K562 (cell line): Measurements from ENCODE around the gene ADD2. TPM values are rescaled to one million over a fixed set of nuclear protein-coding genes. Genes with fewer than 3 reads are reported as not detected.

Experiments
- CEBPG ChIP-seq, 3 experiments: fragments of 200-800 bp in 1 of 3; sonication (Bioruptor generic) in 1 of 3; sonication (generic) in 1 of 3; formaldehyde crosslinking in 1 of 3; IDR thresholded peaks in 2 of 3; conservative IDR thresholded peaks in 1 of 3; 2 replicates each; pipeline versions ENCODE4 v1.6.1 to v1.8.0; 2016 to 2022; ENCODE audit warnings: missing compliant biosample characterization in 2 of 3, missing genetic modification characterization in 2 of 3, mild to moderate bottlenecking in 1 of 3, missing genetic modification reagents in 1 of 3
- CUX1 ChIP-seq: fragments of 200-800 bp; sonication (Bioruptor generic); IDR thresholded peaks from 2 replicates; pipeline ENCODE4 v1.6.1; 2016; ENCODE audit warnings: missing genetic modification characterization, missing compliant biosample characterization
- FOXK2 ChIP-seq, 2 experiments: fragments of 450-650 bp; IDR thresholded peaks in 1 of 2; conservative IDR thresholded peaks in 1 of 2; 2 replicates each; pipeline ENCODE4 v1.6.1; 2016; ENCODE audit warnings: low read depth in 2 of 2, mild to moderate bottlenecking in 1 of 2
- MAFK ChIP-seq: IDR thresholded peaks from 2 replicates; pipeline ENCODE4 v1.6.1; 2011; ENCODE audit warnings: low read length, improper control_type of control experiment
- MECOM ChIP-seq: fragments of 250-450 bp; sonication (Bioruptor Pico); IDR thresholded peaks from 2 replicates; pipeline ENCODE4 v1.8.0; 2022; ENCODE audit warnings: inconsistent platforms
- MEIS2 ChIP-seq: fragments of 450-650 bp; IDR thresholded peaks from 2 replicates; pipeline ENCODE4 v1.6.1; 2014; ENCODE audit warnings: mild to moderate bottlenecking; ENCODE audit not compliant: partially characterized antibody
- MITF ChIP-seq: IDR thresholded peaks from 2 replicates; pipeline ENCODE4 v1.6.1; 2014; ENCODE audit warnings: antibody characterized with exemption
- RAD51 ChIP-seq: fragments of 450-650 bp; IDR thresholded peaks from 2 replicates; pipeline ENCODE4 v1.7.1; 2016; ENCODE audit warnings: low read depth, mild to moderate bottlenecking, borderline replicate concordance
- REST ChIP-seq, 2 experiments: fragments of 450-650 bp; formaldehyde crosslinking in 1 of 2; IDR thresholded peaks; 2 replicates each; pipeline versions ENCODE4 v1.4.0 to v1.6.1; 2014 to 2020; ENCODE audit warnings: mild to moderate bottlenecking in 2 of 2, borderline replicate concordance in 1 of 2, low read depth in 1 of 2
- TEAD2 ChIP-seq: fragments of 450-650 bp; IDR thresholded peaks from 2 replicates; pipeline ENCODE4 v1.6.1; 2016; ENCODE audit warnings: missing genetic modification characterization, control low read depth, missing compliant biosample characterization
- polyA plus RNA-seq, 8 experiments: library from polyadenylated mRNA; depleted of rRNA in 4 of 8; stranded (reverse) in 5 of 8; unstranded in 3 of 8; fragments of >200 nt; fragmentation: Nextera tagmentation in 2 of 8; fragmentation: Illumina TruSeq in 1 of 8; extraction: Ambion mirVana in 2 of 8; extraction: Trizol in 1 of 8; gene quantifications; 2 replicates each; pipeline versions ENCODE4 v1.2.1 to v1.2.3, GENCODE V29; 2011 to 2014; ENCODE audit warnings: inconsistent platforms in 1 of 8, missing spikeins in 1 of 8
- total RNA-seq, 7 experiments: library from RNA; depleted of rRNA in 6 of 7; stranded (reverse); fragments of >200 nt in 6 of 7; fragmentation: Illumina TruSeq in 2 of 7; extraction: Trizol in 2 of 7; gene quantifications; 2 replicates each; pipeline versions ENCODE4 v1.2.1 to v1.2.3, GENCODE V29; 2011 to 2021; ENCODE audit warnings: low replicate concordance in 1 of 7

ADD2 gene
- total and polyA plus RNA-seq, 9 of the 15 experiments (the other 6 are each of a cell fraction or from before 2014, with no cell fraction given): 3.5 to 63.0 (median 36.2) TPM

DNA sequence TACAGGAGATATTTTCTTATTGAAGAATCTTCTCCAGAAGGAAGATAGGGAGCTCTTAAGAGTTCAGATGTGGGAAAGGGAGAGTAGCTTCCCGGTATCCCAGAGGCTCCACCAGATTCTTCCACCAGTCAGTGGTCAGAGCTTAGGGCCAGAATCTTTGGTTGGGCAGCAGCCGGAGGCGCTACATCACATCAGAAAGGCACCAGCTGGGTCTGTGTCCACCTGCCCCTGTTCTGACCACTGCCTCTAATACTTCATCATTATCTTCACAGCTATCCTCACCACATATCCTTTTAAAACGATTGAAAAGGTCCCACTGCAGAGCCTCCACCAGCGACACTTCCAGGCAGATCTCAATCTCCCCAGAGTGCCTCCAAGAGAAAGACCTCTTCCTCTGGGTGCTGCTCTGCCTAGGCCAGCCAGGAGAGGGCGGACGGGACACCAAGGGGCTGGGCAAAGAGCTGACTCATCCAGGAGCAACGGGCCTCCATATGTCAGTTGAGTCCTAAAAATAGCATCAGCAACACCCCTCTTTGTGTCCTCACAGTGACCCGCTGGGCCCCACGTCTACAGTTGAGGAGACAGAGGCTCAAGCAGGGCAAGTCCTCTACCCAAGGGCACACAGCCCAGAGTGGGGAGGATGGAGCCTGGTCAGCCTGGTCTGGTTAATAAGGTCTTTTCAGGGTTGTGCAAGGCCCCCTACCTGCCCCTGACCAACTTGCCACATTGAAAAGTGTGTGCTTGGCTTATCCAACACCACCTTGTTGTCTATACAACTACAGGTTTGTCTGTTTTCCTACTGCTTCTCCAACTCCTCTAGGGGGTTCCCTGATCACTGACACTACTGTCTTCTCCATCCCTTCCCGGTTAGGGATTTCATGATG is 81.2 kb downstream of the ADD2 start (continued):
- TF ChIP-seq MITF (peak; percentile 49; the same call in 1 of the 2 replicates), RAD51 (0 out of 2 replicates have a peak, but pooled peaks have one; percentile 8), TEAD2 (peak; percentile 78), MEIS2 (peak; percentile 68), REST (IDR thresholded peaks at IDR 0.05; ENCODE audit: borderline replicate concordance) (peak; percentile 81), REST (CRISPR knock-in tag; IDR thresholded peaks at IDR 0.05; ENCODE audit: low read depth) (0 out of 2 replicates have a peak, but pooled peaks have one; percentile 26), FOXK2 (conservative IDR thresholded peaks at IDR 0.05 in 1 of 2, IDR thresholded peaks at IDR 0.05 in 1 of 2; ENCODE audit: low read depth in 2 of 2) (peak; percentile 67 to 86), MECOM (CRISPR knock-in tag) (peak; percentile 61; the same call in 1 of the 2 replicates), CEBPG (CRISPR knock-in tag; IDR thresholded peaks at IDR 0.05) (no peak), CEBPG (tag; conservative IDR thresholded peaks at IDR 0.05 in 1 of 2, IDR thresholded peaks at IDR 0.05 in 1 of 2) (0 out of 4 replicates have a peak, but pooled peaks of 1 of the 2 experiments have one; percentile 27), CUX1 (no peak), MAFK (peak; percentile 93)
